SK-N-SH (cell line): ENCODE measurements around the gene PNLIPRP1. TPM values are rescaled to one million over a fixed set of nuclear protein-coding genes. Genes with fewer than 3 reads are reported as not detected.

Experiments
- CTCF ChIA-PET: fragments of 300-600, 350-600 bp; formaldehyde crosslinking; extraction: SDS; loops from one replicate; lab custom pipeline; 2021; lab: Yijun Ruan, JAX
- POLR2A ChIA-PET: fragments of 350-600 bp; sonication (Branson Sonifier 250); formaldehyde crosslinking; extraction: SDS; loops from one replicate; lab custom pipeline; 2020; ENCODE audit warnings: antibody characterized with exemption, inconsistent platforms; lab: Yijun Ruan, JAX
- DNase-seq: peaks from one replicate; pipeline ENCODE4 v3.0.0; 2012
- H2AFZ ChIP-seq: fragments of 200-600 bp; sonication (generic); 2 replicates; pipeline ENCODE4 v1.8.1; 2016; ENCODE audit warnings: antibody characterized with exemption, mild to moderate bottlenecking, low read depth
- H3F3A ChIP-seq: fragments of 200-600 bp; sonication (generic); replicated peaks from 2 replicates; pipeline ENCODE3; 2016; ENCODE audit warnings: antibody characterized with exemption, mild to moderate bottlenecking; ENCODE audit not compliant: insufficient read depth
- H3K27ac ChIP-seq, 2 experiments: fragments of 200-500 bp in 1 of 2; fragments of 200-600 bp in 1 of 2; sonication (Bioruptor generic) in 1 of 2; sonication (generic), shearing (Covaris generic) in 1 of 2; 2 replicates each; pipeline versions ENCODE4 v1.5.1 to v1.6.1; 2014 to 2016; ENCODE audit warnings: low read depth in 2 of 2, inconsistent platforms in 1 of 2, low read length in 1 of 2, mild to moderate bottlenecking in 1 of 2, mixed read lengths in 1 of 2
- H3K27me3 ChIP-seq: fragments of 200-600 bp; sonication (generic), shearing (Covaris generic); 2 replicates; pipeline ENCODE4 v1.6.1; 2016; ENCODE audit warnings: mixed run types; ENCODE audit not compliant: insufficient read depth
- H3K36me3 ChIP-seq, 2 experiments: fragments of 200-500 bp in 1 of 2; fragments of 200-600 bp in 1 of 2; sonication (Bioruptor generic) in 1 of 2; sonication (generic) in 1 of 2; replicated peaks in 1 of 2; 2 replicates each; pipeline versions ENCODE3 to v1.5.1; 2014 to 2016; ENCODE audit warnings: low read length in 1 of 2, mild to moderate bottlenecking in 1 of 2; ENCODE audit not compliant: insufficient read depth in 2 of 2, control insufficient read depth in 1 of 2
- H3K4me1 ChIP-seq, 2 experiments: fragments of 200-500 bp in 1 of 2; fragments of 200-600 bp in 1 of 2; sonication (Bioruptor generic) in 1 of 2; sonication (generic), shearing (Covaris generic) in 1 of 2; 2 replicates each; pipeline versions ENCODE4 v1.5.1 to v1.6.1; 2014 to 2016; ENCODE audit warnings: low read depth in 1 of 2, low read length in 1 of 2, mixed run types in 1 of 2; ENCODE audit not compliant: insufficient read depth in 2 of 2, control insufficient read depth in 1 of 2
- H3K4me2 ChIP-seq: fragments of 200-600 bp; sonication (generic), shearing (Covaris generic); 2 replicates; pipeline ENCODE4 v1.6.1; 2017; ENCODE audit warnings: mixed run types
- H3K4me3 ChIP-seq, 2 experiments: fragments of 200-500 bp in 1 of 2; fragments of 200-600 bp in 1 of 2; sonication (Bioruptor generic) in 1 of 2; sonication (generic), shearing (Covaris generic) in 1 of 2; 2 replicates each; pipeline versions ENCODE4 v1.5.1 to v1.8.1; 2014 to 2016; ENCODE audit warnings: low read depth in 2 of 2, inconsistent platforms in 1 of 2, low read length in 1 of 2, mild to moderate bottlenecking in 1 of 2, mixed read lengths in 1 of 2, moderate library complexity in 1 of 2
- H3K79me2 ChIP-seq: fragments of 200-600 bp; sonication (generic); 2 replicates; pipeline ENCODE4 v1.8.1; 2017; ENCODE audit warnings: mild to moderate bottlenecking; ENCODE audit not compliant: insufficient read depth
- H3K9ac ChIP-seq: fragments of 200-600 bp; sonication (generic); 2 replicates; pipeline ENCODE4 v1.6.1; 2017; ENCODE audit warnings: mixed run types
- H3K9me2 ChIP-seq: fragments of 200-600 bp; sonication (generic); 2 replicates; pipeline ENCODE4 v1.6.1; 2017; ENCODE audit warnings: mixed run types
- H3K9me3 ChIP-seq: fragments of 200-600 bp; sonication (generic); 2 replicates; pipeline ENCODE4 v1.6.1; 2017; ENCODE audit warnings: mixed run types, mild to moderate bottlenecking, moderate library complexity
- H4K20me1 ChIP-seq: fragments of 200-600 bp; sonication (generic); 2 replicates; pipeline ENCODE4 v1.6.1; 2017; ENCODE audit warnings: mild to moderate bottlenecking, mixed run types; ENCODE audit not compliant: insufficient read depth
- ELF1 ChIP-seq: IDR thresholded peaks from 2 replicates; pipeline ENCODE4 v1.4.0; 2012
- EP300 ChIP-seq, 2 experiments: IDR thresholded peaks; 2 replicates each; pipeline versions ENCODE4 v1.4.0 to v1.6.1; 2012; ENCODE audit warnings: borderline replicate concordance in 1 of 2, low read depth in 1 of 2, low read length in 1 of 2
- FOSL2 ChIP-seq: IDR thresholded peaks from 2 replicates; pipeline ENCODE4 v1.4.0; 2012; ENCODE audit warnings: low read depth, mild to moderate bottlenecking, moderate library complexity, borderline replicate concordance
- GABPA ChIP-seq: IDR thresholded peaks from 2 replicates; pipeline ENCODE4 v1.4.0; 2012; ENCODE audit warnings: low read depth, mild to moderate bottlenecking
- MEF2A ChIP-seq: IDR thresholded peaks from 2 replicates; pipeline ENCODE4 v1.4.0; 2012; ENCODE audit warnings: low read depth, borderline replicate concordance
- MXI1 ChIP-seq: IDR thresholded peaks from 2 replicates; pipeline ENCODE4 v1.6.1; 2012; ENCODE audit warnings: mild to moderate bottlenecking, low read depth, low read length, improper control_type of control experiment
- NFIC ChIP-seq: IDR thresholded peaks from 2 replicates; pipeline ENCODE4 v1.4.0; 2012; ENCODE audit warnings: borderline replicate concordance
- NRF1 ChIP-seq: IDR thresholded peaks from 2 replicates; pipeline ENCODE4 v1.6.1; 2012; ENCODE audit warnings: low read depth, mild to moderate bottlenecking, low read length
- POLR2AphosphoS5 ChIP-seq: IDR thresholded peaks from 2 replicates; pipeline ENCODE4 v1.6.1; 2012; ENCODE audit warnings: low read depth, low read length
- RXRA ChIP-seq: IDR thresholded peaks from 2 replicates; pipeline ENCODE4 v1.4.0; 2012; ENCODE audit warnings: low read depth, mild to moderate bottlenecking, borderline replicate concordance
- TAF1 ChIP-seq: IDR thresholded peaks from 2 replicates; pipeline ENCODE4 v1.6.1; 2012; ENCODE audit warnings: low read depth, mild to moderate bottlenecking, low read length, moderate library complexity, borderline replicate concordance
- TEAD4 ChIP-seq: IDR thresholded peaks from 2 replicates; pipeline ENCODE4 v1.4.0; 2012; ENCODE audit warnings: mild to moderate bottlenecking, borderline replicate concordance; ENCODE audit not compliant: insufficient read depth
- WGBS: methylation state at CpG from one replicate; pipeline ENCODE4 v1.1.6; 2017; ENCODE audit warnings: low lambda C conversion rate; 5-methylcytosine and 5-hydroxymethylcytosine counted together
- polyA plus RNA-seq, 3 experiments: library from polyadenylated mRNA; depleted of rRNA; stranded (reverse); fragments of >200 nt; gene quantifications; 2 replicates each; pipeline ENCODE4 v1.2.3, GENCODE V29; 2012
- TF ChIP-seq, protein P1 (sequence below): IDR thresholded peaks from 2 replicates; pipeline ENCODE4; 2012
- TF ChIP-seq, protein P2 (sequence below): IDR thresholded peaks from 2 replicates; pipeline ENCODE4 v1.4.0; 2012; ENCODE audit warnings: low read depth, borderline replicate concordance
- TF ChIP-seq, protein P3 (sequence below): fragments of 150-350 bp; IDR thresholded peaks from 2 replicates; pipeline ENCODE4 v1.6.1; 2017; ENCODE audit warnings: antibody characterized with exemption, low read length, low read depth, borderline replicate concordance
- TF ChIP-seq, protein P4 (sequence below): fragments of 200-600 bp; sonication (generic); IDR thresholded peaks from 2 replicates; pipeline ENCODE4 v1.6.1; 2017; ENCODE audit warnings: antibody characterized with exemption, mild to moderate bottlenecking, moderate library complexity
- TF ChIP-seq, protein P5 (sequence below): IDR thresholded peaks from 2 replicates; pipeline ENCODE4 v1.4.0; 2012; ENCODE audit warnings: low read depth, borderline replicate concordance

The PNLIPRP1 gene
- polyA plus RNA-seq, 1 of the 3 experiments (the other 2 are of a cell fraction): not detected

DNA sequence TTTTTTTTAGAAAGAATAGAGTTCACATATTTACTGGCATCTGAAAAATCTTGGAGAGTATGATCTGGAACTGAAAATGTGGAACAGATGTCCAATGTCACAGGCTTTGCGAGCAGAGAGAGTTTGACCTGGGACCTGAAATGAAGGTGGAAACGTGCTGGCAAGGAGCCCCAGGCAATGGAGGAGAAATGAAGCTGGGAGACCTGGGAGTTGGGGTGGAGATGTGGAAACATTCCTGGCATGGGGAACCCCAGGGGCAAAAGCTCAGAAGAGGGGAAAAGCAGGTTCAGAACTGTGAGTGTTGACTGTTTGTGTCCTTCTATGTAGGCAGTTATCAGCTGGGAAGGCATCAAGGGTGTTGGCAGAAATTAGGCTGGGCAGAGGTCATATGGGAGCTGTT, 22.7 kb downstream of the PNLIPRP1 start:
- no peaks in the 10 kb centered on the region for H3K9me2 ChIP-seq

More for the DNA sequence above, 22.7 kb downstream of the PNLIPRP1 start:
- TF ChIP-seq, protein P1, sequence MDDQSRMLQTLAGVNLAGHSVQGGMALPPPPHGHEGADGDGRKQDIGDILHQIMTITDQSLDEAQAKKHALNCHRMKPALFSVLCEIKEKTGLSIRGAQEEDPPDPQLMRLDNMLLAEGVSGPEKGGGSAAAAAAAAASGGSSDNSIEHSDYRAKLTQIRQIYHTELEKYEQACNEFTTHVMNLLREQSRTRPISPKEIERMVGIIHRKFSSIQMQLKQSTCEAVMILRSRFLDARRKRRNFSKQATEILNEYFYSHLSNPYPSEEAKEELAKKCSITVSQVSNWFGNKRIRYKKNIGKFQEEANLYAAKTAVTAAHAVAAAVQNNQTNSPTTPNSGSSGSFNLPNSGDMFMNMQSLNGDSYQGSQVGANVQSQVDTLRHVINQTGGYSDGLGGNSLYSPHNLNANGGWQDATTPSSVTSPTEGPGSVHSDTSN: no peak
- TF ChIP-seq FOSL2: no peak
- no peak for TF ChIP-seq TEAD4
- no peak for TF ChIP-seq NRF1
- no peak for TF ChIP-seq POLR2AphosphoS5
- TF ChIP-seq, protein P2, sequence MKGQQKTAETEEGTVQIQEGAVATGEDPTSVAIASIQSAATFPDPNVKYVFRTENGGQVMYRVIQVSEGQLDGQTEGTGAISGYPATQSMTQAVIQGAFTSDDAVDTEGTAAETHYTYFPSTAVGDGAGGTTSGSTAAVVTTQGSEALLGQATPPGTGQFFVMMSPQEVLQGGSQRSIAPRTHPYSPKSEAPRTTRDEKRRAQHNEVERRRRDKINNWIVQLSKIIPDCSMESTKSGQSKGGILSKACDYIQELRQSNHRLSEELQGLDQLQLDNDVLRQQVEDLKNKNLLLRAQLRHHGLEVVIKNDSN: no peak
- TF ChIP-seq EP300 (IDR thresholded peaks at IDR 0.05; ENCODE audit: borderline replicate concordance in 1 of 2, low read depth in 1 of 2, low read length in 1 of 2): no peak
- no peak for TF ChIP-seq ELF1
- no peak for TF ChIP-seq TAF1
- TF ChIP-seq, protein P3, sequence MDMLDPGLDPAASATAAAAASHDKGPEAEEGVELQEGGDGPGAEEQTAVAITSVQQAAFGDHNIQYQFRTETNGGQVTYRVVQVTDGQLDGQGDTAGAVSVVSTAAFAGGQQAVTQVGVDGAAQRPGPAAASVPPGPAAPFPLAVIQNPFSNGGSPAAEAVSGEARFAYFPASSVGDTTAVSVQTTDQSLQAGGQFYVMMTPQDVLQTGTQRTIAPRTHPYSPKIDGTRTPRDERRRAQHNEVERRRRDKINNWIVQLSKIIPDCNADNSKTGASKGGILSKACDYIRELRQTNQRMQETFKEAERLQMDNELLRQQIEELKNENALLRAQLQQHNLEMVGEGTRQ: no peak
- TF ChIP-seq, protein P4, sequence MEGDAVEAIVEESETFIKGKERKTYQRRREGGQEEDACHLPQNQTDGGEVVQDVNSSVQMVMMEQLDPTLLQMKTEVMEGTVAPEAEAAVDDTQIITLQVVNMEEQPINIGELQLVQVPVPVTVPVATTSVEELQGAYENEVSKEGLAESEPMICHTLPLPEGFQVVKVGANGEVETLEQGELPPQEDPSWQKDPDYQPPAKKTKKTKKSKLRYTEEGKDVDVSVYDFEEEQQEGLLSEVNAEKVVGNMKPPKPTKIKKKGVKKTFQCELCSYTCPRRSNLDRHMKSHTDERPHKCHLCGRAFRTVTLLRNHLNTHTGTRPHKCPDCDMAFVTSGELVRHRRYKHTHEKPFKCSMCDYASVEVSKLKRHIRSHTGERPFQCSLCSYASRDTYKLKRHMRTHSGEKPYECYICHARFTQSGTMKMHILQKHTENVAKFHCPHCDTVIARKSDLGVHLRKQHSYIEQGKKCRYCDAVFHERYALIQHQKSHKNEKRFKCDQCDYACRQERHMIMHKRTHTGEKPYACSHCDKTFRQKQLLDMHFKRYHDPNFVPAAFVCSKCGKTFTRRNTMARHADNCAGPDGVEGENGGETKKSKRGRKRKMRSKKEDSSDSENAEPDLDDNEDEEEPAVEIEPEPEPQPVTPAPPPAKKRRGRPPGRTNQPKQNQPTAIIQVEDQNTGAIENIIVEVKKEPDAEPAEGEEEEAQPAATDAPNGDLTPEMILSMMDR: no peak
- no peak for TF ChIP-seq MEF2A
- TF ChIP-seq, protein P5, sequence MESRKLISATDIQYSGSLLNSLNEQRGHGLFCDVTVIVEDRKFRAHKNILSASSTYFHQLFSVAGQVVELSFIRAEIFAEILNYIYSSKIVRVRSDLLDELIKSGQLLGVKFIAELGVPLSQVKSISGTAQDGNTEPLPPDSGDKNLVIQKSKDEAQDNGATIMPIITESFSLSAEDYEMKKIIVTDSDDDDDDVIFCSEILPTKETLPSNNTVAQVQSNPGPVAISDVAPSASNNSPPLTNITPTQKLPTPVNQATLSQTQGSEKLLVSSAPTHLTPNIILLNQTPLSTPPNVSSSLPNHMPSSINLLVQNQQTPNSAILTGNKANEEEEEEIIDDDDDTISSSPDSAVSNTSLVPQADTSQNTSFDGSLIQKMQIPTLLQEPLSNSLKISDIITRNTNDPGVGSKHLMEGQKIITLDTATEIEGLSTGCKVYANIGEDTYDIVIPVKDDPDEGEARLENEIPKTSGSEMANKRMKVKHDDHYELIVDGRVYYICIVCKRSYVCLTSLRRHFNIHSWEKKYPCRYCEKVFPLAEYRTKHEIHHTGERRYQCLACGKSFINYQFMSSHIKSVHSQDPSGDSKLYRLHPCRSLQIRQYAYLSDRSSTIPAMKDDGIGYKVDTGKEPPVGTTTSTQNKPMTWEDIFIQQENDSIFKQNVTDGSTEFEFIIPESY: no peak
- TF ChIP-seq GABPA: no peak
- no peak for TF ChIP-seq RXRA
- no peak for TF ChIP-seq NFIC
- no peak for TF ChIP-seq MXI1
- Histone ChIP-seq H3K4me3 (no peak overlapping the region), H3K4me1 (peaks cover 0 to 4% of the 10 kb centered on the region in 2 experiments; a peak in 1 of 4 replicates), H3K36me3 (no peaks in the 10 kb centered on the region), H3K4me2 (no peak overlapping the region), H3K27me3 (no peaks in the 10 kb centered on the region; the same call in 1 of the 2 replicates), H4K20me1 (no peaks in the 10 kb centered on the region), H3K9me3 (no peaks in the 10 kb centered on the region), H2AFZ (no peak overlapping the region), H3F3A (no peaks in the 10 kb centered on the region), H3K9ac (no peak overlapping the region), H3K79me2 (no peaks in the 10 kb centered on the region), H3K27ac (no peak overlapping the region)
- ChIA-PET POLR2A (no interaction called here), CTCF (interaction anchor here (1.0 to 5.2 kb wide), 2 partner anchors 14 to 175 kb away, joined by 5 to 39 read pairs; no protein-coding TSS in a partner anchor)
- 25% methylated on average over 2 of the region's 2 CpGs for WGBS
- no peak for DNase-seq
